Measurements from ENCODE around the gene GSK3A.

DNA sequence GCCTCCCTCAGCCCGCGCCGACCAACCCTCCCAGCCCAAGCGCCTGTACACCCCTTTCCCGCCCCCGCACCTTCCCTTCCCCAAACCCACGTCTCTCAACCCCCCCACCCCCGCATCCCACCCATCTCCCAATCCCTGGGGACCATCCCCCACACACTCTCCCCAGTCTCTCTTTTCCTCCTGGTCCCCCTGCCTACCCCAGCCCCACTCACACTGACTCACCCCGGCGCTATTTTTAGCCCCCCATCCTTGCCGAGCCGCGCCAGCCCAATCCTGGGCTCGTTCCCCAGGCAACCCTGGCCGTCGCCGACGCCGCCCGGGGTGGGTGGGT lies 38.4 kb upstream of the GSK3A start:
- TF ChIP-seq, protein P1, sequence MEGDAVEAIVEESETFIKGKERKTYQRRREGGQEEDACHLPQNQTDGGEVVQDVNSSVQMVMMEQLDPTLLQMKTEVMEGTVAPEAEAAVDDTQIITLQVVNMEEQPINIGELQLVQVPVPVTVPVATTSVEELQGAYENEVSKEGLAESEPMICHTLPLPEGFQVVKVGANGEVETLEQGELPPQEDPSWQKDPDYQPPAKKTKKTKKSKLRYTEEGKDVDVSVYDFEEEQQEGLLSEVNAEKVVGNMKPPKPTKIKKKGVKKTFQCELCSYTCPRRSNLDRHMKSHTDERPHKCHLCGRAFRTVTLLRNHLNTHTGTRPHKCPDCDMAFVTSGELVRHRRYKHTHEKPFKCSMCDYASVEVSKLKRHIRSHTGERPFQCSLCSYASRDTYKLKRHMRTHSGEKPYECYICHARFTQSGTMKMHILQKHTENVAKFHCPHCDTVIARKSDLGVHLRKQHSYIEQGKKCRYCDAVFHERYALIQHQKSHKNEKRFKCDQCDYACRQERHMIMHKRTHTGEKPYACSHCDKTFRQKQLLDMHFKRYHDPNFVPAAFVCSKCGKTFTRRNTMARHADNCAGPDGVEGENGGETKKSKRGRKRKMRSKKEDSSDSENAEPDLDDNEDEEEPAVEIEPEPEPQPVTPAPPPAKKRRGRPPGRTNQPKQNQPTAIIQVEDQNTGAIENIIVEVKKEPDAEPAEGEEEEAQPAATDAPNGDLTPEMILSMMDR (IDR thresholded peaks at IDR 0.05) = no peak
- TF ChIP-seq POLR2A (IDR thresholded peaks at IDR 0.05) (no peak), EP300 (IDR thresholded peaks at IDR 0.05) (no peak)
